ENCODE data around the gene TRIP4. TPM values are rescaled to one million over a fixed set of nuclear protein-coding genes. Genes with fewer than 3 reads are reported as not detected.

Gene TRIP4
- total RNA-seq, 1 donor, result 11.8 TPM

GRCh38 chr15:64444836-64445235, 57.2 kb downstream of the TRIP4 start:
- no peak for TF ChIP-seq CTCF (IDR thresholded peaks at IDR 0.05; ENCODE audit: insufficient read depth, low read length)
- DNase-seq (ENCODE audit: low read depth), result no peak
- no peak overlapping the region for H3K4me3 ChIP-seq (ENCODE audit: low read depth, low read length)

- no peak for TF ChIP-seq CTCF (IDR thresholded peaks at IDR 0.05; ENCODE audit: insufficient read depth, low read length)
- DNase-seq (ENCODE audit: low read depth), result no peak
- no peak overlapping the region for H3K4me3 ChIP-seq (ENCODE audit: low read depth, low read length)
These were observed 60.1 kb downstream of the TRIP4 start for GRCh38 chr15:64447536-64448315.

GRCh38 chr15:64452988-64453688, 65.5 kb downstream of the TRIP4 start:
- DNase-seq (ENCODE audit: low read depth), result peak; percentile 53
- no peak for TF ChIP-seq CTCF (IDR thresholded peaks at IDR 0.05; ENCODE audit: insufficient read depth, low read length)
- no peak overlapping the region for H3K4me3 ChIP-seq (ENCODE audit: low read depth, low read length)

- DNase-seq (ENCODE audit: low read depth), result no peak
- no peak overlapping the region for H3K4me3 ChIP-seq (ENCODE audit: low read depth, low read length)
- no peak for TF ChIP-seq CTCF (IDR thresholded peaks at IDR 0.05; ENCODE audit: insufficient read depth, low read length)
These were observed 66.0 kb downstream of the TRIP4 start for GRCh38 chr15:64453689-64454037.

- no peak for DNase-seq (ENCODE audit: low read depth)
- TF ChIP-seq CTCF (IDR thresholded peaks at IDR 0.05; ENCODE audit: insufficient read depth, low read length), result no peak
- no peak overlapping the region for H3K4me3 ChIP-seq (ENCODE audit: low read depth, low read length)
These were observed 66.6 kb downstream of the TRIP4 start for GRCh38 chr15:64454282-64454681.

GRCh38 chr15:64455961-64456371, 68.3 kb downstream of the TRIP4 start:
- DNase-seq (ENCODE audit: low read depth), result no peak
- TF ChIP-seq CTCF (IDR thresholded peaks at IDR 0.05; ENCODE audit: insufficient read depth, low read length), result no peak
- no peak overlapping the region for H3K4me3 ChIP-seq (ENCODE audit: low read depth, low read length)
